ENCODE results near the gene PPFIA2. TPM values are rescaled to one million over a fixed set of nuclear protein-coding genes. Genes with fewer than 3 reads are reported as not detected.

Gene PPFIA2
- total and polyA plus RNA-seq, 9 of the 15 experiments (the other 6 are each of a cell fraction or from before 2014, with no cell fraction given): not detected

- no peak for TF ChIP-seq CREB3L1 (IDR thresholded peaks at IDR 0.05; ENCODE audit: borderline replicate concordance, low read depth)
- TF ChIP-seq HMGN3 (IDR thresholded peaks at IDR 0.05; ENCODE audit: borderline replicate concordance, extremely low read depth, insufficient read length, low read depth, low read length): no peak
- no peak for TF ChIP-seq MNT (conservative IDR thresholded peaks at IDR 0.05)
- no peak for TF ChIP-seq NFE2L1 (tag; IDR thresholded peaks at IDR 0.05; ENCODE audit: borderline replicate concordance, low read depth)
- TF ChIP-seq, protein P1, sequence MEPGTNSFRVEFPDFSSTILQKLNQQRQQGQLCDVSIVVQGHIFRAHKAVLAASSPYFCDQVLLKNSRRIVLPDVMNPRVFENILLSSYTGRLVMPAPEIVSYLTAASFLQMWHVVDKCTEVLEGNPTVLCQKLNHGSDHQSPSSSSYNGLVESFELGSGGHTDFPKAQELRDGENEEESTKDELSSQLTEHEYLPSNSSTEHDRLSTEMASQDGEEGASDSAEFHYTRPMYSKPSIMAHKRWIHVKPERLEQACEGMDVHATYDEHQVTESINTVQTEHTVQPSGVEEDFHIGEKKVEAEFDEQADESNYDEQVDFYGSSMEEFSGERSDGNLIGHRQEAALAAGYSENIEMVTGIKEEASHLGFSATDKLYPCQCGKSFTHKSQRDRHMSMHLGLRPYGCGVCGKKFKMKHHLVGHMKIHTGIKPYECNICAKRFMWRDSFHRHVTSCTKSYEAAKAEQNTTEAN (CRISPR knock-in tag; IDR thresholded peaks at IDR 0.05): no peak
- no peak for TF ChIP-seq ZNF24 (IDR thresholded peaks at IDR 0.05)
These were observed 550.8 kb downstream of the PPFIA2 start (continued) for GRCh38 chr12:81208187-81208911.
